OCI-LY1 (cell line): Measurements from ENCODE around the gene CRYBB1.

Source experiments
- CTCF ChIP-seq: fragments of 200-600 bp; sonication (generic), shearing (Covaris generic); IDR thresholded peaks from 2 replicates; pipeline ENCODE4 v1.5.1; 2017; ENCODE audit warnings: mild to moderate bottlenecking, antibody characterized with exemption, low read length, moderate library complexity, mixed read lengths
- EZH2 ChIP-seq: fragments of 200-600 bp; sonication (generic), shearing (Covaris generic); IDR thresholded peaks from 2 replicates; pipeline ENCODE4 v1.8.0; 2017; ENCODE audit warnings: borderline replicate concordance, mixed run types, mild to moderate bottlenecking, antibody characterized with exemption, low read length, moderate library complexity, mixed read lengths

GRCh38 chr22:26577081-26577480 is 40.7 kb downstream of the CRYBB1 start:
- TF ChIP-seq EZH2 (no peak), CTCF (no peak)
